Ascending aorta (tissue), 2 donors: ENCODE data around the gene OXNAD1. TPM values are rescaled to one million over a fixed set of nuclear protein-coding genes. Genes with fewer than 3 reads are reported as not detected.

Experiments
- DNase-seq, 2 donors: peaks; one replicate each; pipeline ENCODE4 v3.0.0-alpha.2; 2019; ENCODE audit warnings: low spot score in 2 of 2
- H3K27ac ChIP-seq, 2 donors: fragments of 200-600 bp; sonication (generic); one replicate each; pipeline ENCODE4 v1.5.1; 2016 to 2017; ENCODE audit warnings: mild to moderate bottlenecking in 1 of 2
- H3K27me3 ChIP-seq: fragments of 200-600 bp; sonication (generic); one replicate; pipeline ENCODE4 v1.5.1; 2017
- H3K36me3 ChIP-seq, 2 donors: fragments of 200-600 bp; sonication (generic); one replicate each; pipeline ENCODE4 v1.5.1; 2016
- H3K4me1 ChIP-seq, 2 donors: fragments of 200-600 bp; sonication (generic); one replicate each; pipeline ENCODE4 v1.5.1; 2016 to 2017; ENCODE audit warnings: mild to moderate bottlenecking in 1 of 2
- H3K4me3 ChIP-seq, 2 donors: fragments of 200-600 bp; sonication (generic); one replicate each; pipeline ENCODE4 v1.5.1; 2016 to 2017; ENCODE audit warnings: mild to moderate bottlenecking in 1 of 2
- H3K9me3 ChIP-seq, 2 donors: fragments of 200-600 bp; sonication (generic); one replicate each; pipeline ENCODE4 v1.5.1; 2016
- intact Hi-C: fragments of 100-400 bp; cut with DNase I; formaldehyde crosslinking; loops from one replicate; pipeline ENCODE4 v1.15.1; 2023
- total RNA-seq: library from RNA; depleted of rRNA; stranded (reverse); fragments of >200 nt; gene quantifications from one replicate; pipeline ENCODE4 v1.1.0, GENCODE V29; 2016
- TF ChIP-seq, protein P1 (sequence below), 3 experiments: fragments of 200-600 bp in 2 of 3; fragments of 450-650 bp in 1 of 3; sonication (generic) in 2 of 3; IDR thresholded peaks; one replicate each; pipeline ENCODE4 v1.5.1; 2016 to 2019; ENCODE audit warnings: antibody characterized with exemption in 3 of 3, mild to moderate bottlenecking in 1 of 3, moderate library complexity in 1 of 3

OXNAD1 gene
- total RNA-seq, 1 donor from 2014 or later, result 6.9 TPM

GRCh38 chr3:16252988-16253387 is 12.0 kb upstream of the OXNAD1 start:
- TF ChIP-seq, protein P1, sequence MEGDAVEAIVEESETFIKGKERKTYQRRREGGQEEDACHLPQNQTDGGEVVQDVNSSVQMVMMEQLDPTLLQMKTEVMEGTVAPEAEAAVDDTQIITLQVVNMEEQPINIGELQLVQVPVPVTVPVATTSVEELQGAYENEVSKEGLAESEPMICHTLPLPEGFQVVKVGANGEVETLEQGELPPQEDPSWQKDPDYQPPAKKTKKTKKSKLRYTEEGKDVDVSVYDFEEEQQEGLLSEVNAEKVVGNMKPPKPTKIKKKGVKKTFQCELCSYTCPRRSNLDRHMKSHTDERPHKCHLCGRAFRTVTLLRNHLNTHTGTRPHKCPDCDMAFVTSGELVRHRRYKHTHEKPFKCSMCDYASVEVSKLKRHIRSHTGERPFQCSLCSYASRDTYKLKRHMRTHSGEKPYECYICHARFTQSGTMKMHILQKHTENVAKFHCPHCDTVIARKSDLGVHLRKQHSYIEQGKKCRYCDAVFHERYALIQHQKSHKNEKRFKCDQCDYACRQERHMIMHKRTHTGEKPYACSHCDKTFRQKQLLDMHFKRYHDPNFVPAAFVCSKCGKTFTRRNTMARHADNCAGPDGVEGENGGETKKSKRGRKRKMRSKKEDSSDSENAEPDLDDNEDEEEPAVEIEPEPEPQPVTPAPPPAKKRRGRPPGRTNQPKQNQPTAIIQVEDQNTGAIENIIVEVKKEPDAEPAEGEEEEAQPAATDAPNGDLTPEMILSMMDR (IDR thresholded peaks at IDR 0.05), result no peak
- no peak for DNase-seq
- H3K9me3 ChIP-seq, result no peaks in the 10 kb centered on the region
- peaks cover 0 to 5% of the 10 kb centered on the region in 2 donors for H3K4me1 ChIP-seq
- peak overlapping the region in 1 of 2 donors; percentile 17 for H3K27ac ChIP-seq
- intact Hi-C loops, result no loop called here
- H3K4me3 ChIP-seq, result no peak overlapping the region
- no peaks in the 10 kb centered on the region for H3K27me3 ChIP-seq
- no peaks in the 10 kb centered on the region for H3K36me3 ChIP-seq

GRCh38 chr3:16253601-16254000 is 11.4 kb upstream of the OXNAD1 start:
- TF ChIP-seq, protein P1 (IDR thresholded peaks at IDR 0.05), result no peak
- H3K36me3 ChIP-seq, result peaks cover 0 to 2% of the 10 kb centered on the region in 2 donors
- peak overlapping the region in 1 of 2 donors; percentile 17 for H3K27ac ChIP-seq
- intact Hi-C loops, result no loop called here
- H3K4me1 ChIP-seq, result peaks cover 0 to 5% of the 10 kb centered on the region in 2 donors
- H3K9me3 ChIP-seq, result no peaks in the 10 kb centered on the region
- DNase-seq, result peak; percentile 37 to 81
- no peak overlapping the region for H3K4me3 ChIP-seq
- no peaks in the 10 kb centered on the region for H3K27me3 ChIP-seq

GRCh38 chr3:16254916-16255315 is 10.1 kb upstream of the OXNAD1 start:
- peaks cover 0 to 5% of the 10 kb centered on the region in 2 donors for H3K4me1 ChIP-seq
- TF ChIP-seq, protein P1 (IDR thresholded peaks at IDR 0.05), result no peak
- intact Hi-C loops, result no loop called here

GRCh38 chr3:16255326-16255725 is 9.7 kb upstream of the OXNAD1 start:
- Histone ChIP-seq H3K27ac (no peak overlapping the region), H3K4me1 (peaks cover 0 to 5% of the 10 kb centered on the region in 2 donors)
- intact Hi-C loops, result no loop called here

More at GRCh38 chr3:16254916-16255315, 10.1 kb upstream of the OXNAD1 start:
- no peak for DNase-seq
- Histone ChIP-seq H3K36me3 (peaks cover 11 to 15% of the 10 kb centered on the region in 2 donors), H3K27ac (no peak overlapping the region), H3K9me3 (no peaks in the 10 kb centered on the region), H3K4me3 (no peak overlapping the region), H3K27me3 (no peaks in the 10 kb centered on the region)

DNA sequence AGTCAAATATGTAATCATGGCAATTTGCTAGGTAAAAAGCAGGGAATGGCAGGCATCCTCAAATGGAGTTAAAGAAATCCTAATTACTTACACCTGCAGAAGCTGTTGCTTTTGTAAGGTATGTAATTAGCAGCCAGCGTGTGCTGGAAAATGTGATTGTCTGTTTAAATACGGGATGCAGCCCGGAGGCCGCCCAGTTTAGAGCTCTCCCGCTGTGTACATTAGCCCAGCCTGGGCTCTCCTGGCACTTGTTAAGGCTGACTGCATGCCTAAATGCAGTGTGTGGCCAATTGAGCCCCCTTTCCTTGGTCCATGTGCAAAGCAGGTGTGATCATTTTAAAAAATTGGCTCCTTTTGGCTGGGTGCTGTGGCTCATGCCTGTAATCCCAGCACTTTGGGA is 9.3 kb upstream of the OXNAD1 start:
- no peak for DNase-seq
- H3K4me1 ChIP-seq, result peaks cover 0 to 5% of the 10 kb centered on the region in 2 donors
- peaks cover 13 to 22% of the 10 kb centered on the region in 2 donors for H3K36me3 ChIP-seq
- TF ChIP-seq, protein P1 (IDR thresholded peaks at IDR 0.05), result no peak
- no peak overlapping the region for H3K4me3 ChIP-seq
- H3K9me3 ChIP-seq, result no peaks in the 10 kb centered on the region
- H3K27me3 ChIP-seq, result no peaks in the 10 kb centered on the region
- H3K27ac ChIP-seq, result no peak overlapping the region
- intact Hi-C loops, result no loop called here

More at GRCh38 chr3:16255326-16255725, 9.7 kb upstream of the OXNAD1 start:
- H3K27me3 ChIP-seq, result no peaks in the 10 kb centered on the region
- no peak overlapping the region for H3K4me3 ChIP-seq
- no peaks in the 10 kb centered on the region for H3K9me3 ChIP-seq
- DNase-seq, result no peak
- H3K36me3 ChIP-seq, result peaks cover 13 to 19% of the 10 kb centered on the region in 2 donors
- TF ChIP-seq, protein P1 (IDR thresholded peaks at IDR 0.05), result no peak

GRCh38 chr3:16257309-16257708 is 7.7 kb upstream of the OXNAD1 start:
- H3K9me3 ChIP-seq, result no peaks in the 10 kb centered on the region
- H3K27ac ChIP-seq, result no peak overlapping the region
- TF ChIP-seq, protein P1 (IDR thresholded peaks at IDR 0.05), result no peak
- intact Hi-C loops, result no loop called here
- H3K4me3 ChIP-seq, result no peak overlapping the region
- peaks cover 13 to 22% of the 10 kb centered on the region in 2 donors for H3K36me3 ChIP-seq
- no peaks in the 10 kb centered on the region for H3K27me3 ChIP-seq
- H3K4me1 ChIP-seq, result peaks cover 0 to 5% of the 10 kb centered on the region in 2 donors
- DNase-seq, result no peak
